IMR-90 (cell line): Measurements from ENCODE around the gene BCKDK. TPM values are rescaled to one million over a fixed set of nuclear protein-coding genes. Genes with fewer than 3 reads are reported as not detected.

Source experiments
- ATAC-seq: fragments of 200-7000 bp; cut with Tn5 transposase; 2 replicates; pipeline ENCODE4 v1.9.1; 2020; ENCODE audit warnings: low read depth, mild to moderate bottlenecking, moderate library complexity
- BruUV-seq: library from RNA; stranded (reverse); fragments of 400-500 nt; replicated peaks from 2 replicates; lab custom pipeline; 2021; lab: Mats Ljungman, UMichigan
- CTCF ChIA-PET: fragments of 300-600 bp; formaldehyde crosslinking; extraction: SDS; loops from one replicate; lab custom pipeline; 2021; ENCODE audit warnings: antibody characterized with exemption; lab: Yijun Ruan, JAX
- POLR2A ChIA-PET: fragments of 300-600 bp; sonication (Branson Sonifier 250); formaldehyde crosslinking; loops from one replicate; lab custom pipeline; 2022; ENCODE audit warnings: antibody characterized with exemption; ENCODE audit not compliant: unreplicated experiment; lab: Charles Lee
- DNase-seq: peaks from one replicate; pipeline ENCODE4 v3.0.0; 2013
- H2AFZ ChIP-seq: replicated peaks from 2 replicates; pipeline ENCODE3; 2013; ENCODE audit warnings: low read length, mild to moderate bottlenecking; ENCODE audit not compliant: poor library complexity
- H2AK5ac ChIP-seq: 2 replicates; pipeline ENCODE4 v1.6.1; 2013; ENCODE audit warnings: low read depth, low read length, inconsistent platforms
- H2AK9ac ChIP-seq: replicated peaks from 2 replicates; pipeline ENCODE3; 2013; ENCODE audit warnings: mild to moderate bottlenecking, low read depth, low read length, moderate library complexity; ENCODE audit not compliant: poor library complexity
- H2BK120ac ChIP-seq: 2 replicates; pipeline ENCODE4 v1.6.1; 2013; ENCODE audit warnings: low read depth, low read length, inconsistent platforms
- H2BK15ac ChIP-seq: 3 replicates; pipeline ENCODE4 v1.6.1; 2013; ENCODE audit warnings: low read depth, low read length, inconsistent platforms
- H2BK20ac ChIP-seq: 2 replicates; pipeline ENCODE4 v1.6.1; 2013; ENCODE audit warnings: low read depth, mild to moderate bottlenecking, inconsistent platforms, low read length, moderate library complexity
- H2BK5ac ChIP-seq: 2 replicates; pipeline ENCODE4 v1.6.1; 2013; ENCODE audit warnings: mild to moderate bottlenecking, low read depth, low read length, inconsistent platforms; ENCODE audit not compliant: poor library complexity, severe bottlenecking
- H3K14ac ChIP-seq: replicated peaks from 2 replicates; pipeline ENCODE4 v1.6.1; 2013; ENCODE audit warnings: low read depth, low read length, inconsistent platforms
- H3K18ac ChIP-seq: 2 replicates; pipeline ENCODE4 v1.6.1; 2013; ENCODE audit warnings: low read depth, low read length, control low read depth
- H3K23ac ChIP-seq: 2 replicates; pipeline ENCODE4 v1.6.1; 2013; ENCODE audit warnings: low read depth, low read length, inconsistent platforms
- H3K27ac ChIP-seq: 2 replicates; pipeline ENCODE4 v1.5.1; 2013; ENCODE audit warnings: mild to moderate bottlenecking, control low read depth, low read length; ENCODE audit not compliant: insufficient read depth
- H3K27me3 ChIP-seq: 2 replicates; pipeline ENCODE4 v1.6.1; 2013; ENCODE audit warnings: low read length; ENCODE audit not compliant: control insufficient read depth, insufficient read depth
- H3K36me3 ChIP-seq: 2 replicates; pipeline ENCODE4 v1.6.1; 2013; ENCODE audit warnings: low read length, mixed read lengths; ENCODE audit not compliant: control insufficient read depth, insufficient read depth
- H3K4ac ChIP-seq: 2 replicates; pipeline ENCODE4 v1.6.1; 2013; ENCODE audit warnings: low read depth, low read length, inconsistent platforms
- H3K4me1 ChIP-seq: 2 replicates; pipeline ENCODE4 v1.6.1; 2013; ENCODE audit warnings: low read length, mixed read lengths; ENCODE audit not compliant: control insufficient read depth, insufficient read depth
- H3K4me2 ChIP-seq: 2 replicates; pipeline ENCODE4 v1.6.1; 2013; ENCODE audit warnings: low read depth, mild to moderate bottlenecking, control low read depth, low read length, moderate library complexity
- H3K4me3 ChIP-seq: 2 replicates; pipeline ENCODE4 v1.5.1; 2013; ENCODE audit warnings: low read depth, mild to moderate bottlenecking, control low read depth, low read length, moderate library complexity; ENCODE audit not compliant: insufficient read depth
- H3K56ac ChIP-seq: 2 replicates; pipeline ENCODE4 v1.6.1; 2013; ENCODE audit warnings: low read length, inconsistent platforms; ENCODE audit not compliant: insufficient read depth; ENCODE audit errors: extremely low read depth
- H3K79me1 ChIP-seq, 2 experiments: 2 replicates each; pipeline ENCODE4 v1.6.1; 2013; ENCODE audit warnings: low read length in 2 of 2, inconsistent platforms in 1 of 2, low read depth in 1 of 2
- H3K9ac ChIP-seq: 2 replicates; pipeline ENCODE4 v1.6.1; 2013; ENCODE audit warnings: low read depth, low read length, control low read depth
- H3K9me1 ChIP-seq: 2 replicates; pipeline ENCODE4 v1.6.1; 2013; ENCODE audit warnings: low read length, inconsistent platforms; ENCODE audit not compliant: insufficient read depth
- H3K9me3 ChIP-seq: 2 replicates; pipeline ENCODE4 v1.6.1; 2013; ENCODE audit warnings: low read length; ENCODE audit not compliant: control insufficient read depth, insufficient read depth
- H4K20me1 ChIP-seq: 2 replicates; pipeline ENCODE4 v1.6.1; 2013; ENCODE audit warnings: low read length, inconsistent platforms; ENCODE audit not compliant: insufficient read depth
- H4K5ac ChIP-seq: 2 replicates; pipeline ENCODE4 v1.6.1; 2013; ENCODE audit warnings: mild to moderate bottlenecking, low read depth, low read length, control low read depth
- H4K8ac ChIP-seq, 2 experiments: 2 replicates each; pipeline ENCODE4 v1.6.1; 2013; ENCODE audit warnings: low read depth in 2 of 2, low read length in 2 of 2, control low read depth in 1 of 2, inconsistent platforms in 1 of 2
- H4K91ac ChIP-seq: 2 replicates; pipeline ENCODE4 v1.6.1; 2013; ENCODE audit warnings: low read depth, low read length, inconsistent platforms; ENCODE audit not compliant: insufficient read depth
- ELK1 ChIP-seq: fragments of 150-350 bp; IDR thresholded peaks from 2 replicates; pipeline ENCODE4 v1.6.1; 2016; ENCODE audit warnings: low read depth, mild to moderate bottlenecking, low read length, moderate library complexity, borderline replicate concordance
- POLR2A ChIP-seq: IDR thresholded peaks from 2 replicates; pipeline ENCODE4 v1.6.1; 2012; ENCODE audit warnings: mild to moderate bottlenecking, low read depth, low read length
- RAD21 ChIP-seq: IDR thresholded peaks from 2 replicates; pipeline ENCODE4 v1.6.1; 2012; ENCODE audit warnings: low read length, improper control_type of control experiment
- WGBS, 2 experiments: methylation state at CpG; one replicate each; pipeline versions ENCODE4 v1.1.5 to v1.1.7; 2013; ENCODE audit warnings: missing lambda C conversion rate in 2 of 2; ENCODE audit not compliant: insufficient read length in 1 of 2; ENCODE audit errors: extremely low coverage in 2 of 2; 5-methylcytosine and 5-hydroxymethylcytosine counted together
- dilution Hi-C: fragments of 300-500 bp; cut with HindIII; formaldehyde crosslinking; loops from one replicate; pipeline ENCODE4 v1.14.3; 2018; ENCODE audit warnings: low sequenced_read_pairs; ENCODE audit not compliant: unreplicated experiment
- in situ Hi-C: fragments of 300-500 bp; cut with MboI; formaldehyde crosslinking; loops from 3 replicates; pipeline ENCODE4 v1.14.3; 2019; ENCODE audit warnings: low sequenced_read_pairs, inconsistent platforms, mixed read lengths
- intact Hi-C: fragments of 100-400 bp; cut with micrococcal nuclease; formaldehyde crosslinking; loops from 2 replicates; pipeline ENCODE4 v1.10.0; 2022
- polyA plus RNA-seq, 3 experiments: library from polyadenylated mRNA; depleted of rRNA; stranded (reverse); fragments of >200 nt; gene quantifications; 2 replicates each; pipeline ENCODE4 v1.2.3, GENCODE V29; 2012; ENCODE audit warnings: low replicate concordance in 1 of 3
- total RNA-seq: library from RNA; depleted of rRNA; stranded (reverse); fragments of >200 nt; gene quantifications from 2 replicates; pipeline ENCODE4 v1.2.3, GENCODE V29; 2012
- TF ChIP-seq, protein P1 (sequence below): conservative IDR thresholded peaks from 2 replicates; pipeline ENCODE4 v1.5.1; 2012; ENCODE audit warnings: mild to moderate bottlenecking, low read depth, low read length, improper control_type of control experiment

The BCKDK gene
- total and polyA plus RNA-seq, 2 of the 4 experiments (the other 2 are of a cell fraction) = 26.0 to 79.3 TPM

- 0 out of 2 replicates have a peak, but pooled peaks cover 3% of the 10 kb centered on the region for H3K9me1 ChIP-seq
- no peak overlapping the region for H2BK5ac ChIP-seq
- H3K14ac ChIP-seq = no peak overlapping the region
- peaks cover 37% of the 10 kb centered on the region for H3K36me3 ChIP-seq
- H3K4me3 ChIP-seq = no peak overlapping the region
- no peak overlapping the region for H2BK15ac ChIP-seq
- ChIA-PET POLR2A (interaction anchor here (0.6 kb wide), 1 partner anchor 11 kb away, joined by 4 read pairs; the partner anchor contains the start of gene KAT8), CTCF (interaction anchor here (1.5 kb wide), 1 partner anchor 13 kb away, joined by 4 read pairs; no protein-coding TSS in a partner anchor)
- H3K56ac ChIP-seq = no peak overlapping the region
- no peak overlapping the region for H3K4ac ChIP-seq
- dilution Hi-C loops (no loop called here), intact Hi-C loops (no loop called here), in situ Hi-C loops (no loop called here)
- no peak overlapping the region for H4K8ac ChIP-seq
- no peaks in the 10 kb centered on the region for H3K9me3 ChIP-seq
- no peak overlapping the region for H2AK9ac ChIP-seq
- no peak overlapping the region for H2AFZ ChIP-seq
- no peak overlapping the region for H3K27ac ChIP-seq
- no peaks in the 10 kb centered on the region; a peak in 1 of 4 replicates for H3K79me1 ChIP-seq
- H3K27me3 ChIP-seq = no peaks in the 10 kb centered on the region
- H3K9ac ChIP-seq = no peak overlapping the region
- WGBS, 2 experiments = 86% methylated on average over 4 of the region's 14 CpGs; no CpG with 5 or more reads in 1 of the 2 experiments
- no peaks in the 10 kb centered on the region for H4K20me1 ChIP-seq
- no peak overlapping the region for H3K4me2 ChIP-seq
- TF ChIP-seq ELK1 (no peak), RAD21 (no peak), POLR2A (no peak)
- TF ChIP-seq, protein P1, sequence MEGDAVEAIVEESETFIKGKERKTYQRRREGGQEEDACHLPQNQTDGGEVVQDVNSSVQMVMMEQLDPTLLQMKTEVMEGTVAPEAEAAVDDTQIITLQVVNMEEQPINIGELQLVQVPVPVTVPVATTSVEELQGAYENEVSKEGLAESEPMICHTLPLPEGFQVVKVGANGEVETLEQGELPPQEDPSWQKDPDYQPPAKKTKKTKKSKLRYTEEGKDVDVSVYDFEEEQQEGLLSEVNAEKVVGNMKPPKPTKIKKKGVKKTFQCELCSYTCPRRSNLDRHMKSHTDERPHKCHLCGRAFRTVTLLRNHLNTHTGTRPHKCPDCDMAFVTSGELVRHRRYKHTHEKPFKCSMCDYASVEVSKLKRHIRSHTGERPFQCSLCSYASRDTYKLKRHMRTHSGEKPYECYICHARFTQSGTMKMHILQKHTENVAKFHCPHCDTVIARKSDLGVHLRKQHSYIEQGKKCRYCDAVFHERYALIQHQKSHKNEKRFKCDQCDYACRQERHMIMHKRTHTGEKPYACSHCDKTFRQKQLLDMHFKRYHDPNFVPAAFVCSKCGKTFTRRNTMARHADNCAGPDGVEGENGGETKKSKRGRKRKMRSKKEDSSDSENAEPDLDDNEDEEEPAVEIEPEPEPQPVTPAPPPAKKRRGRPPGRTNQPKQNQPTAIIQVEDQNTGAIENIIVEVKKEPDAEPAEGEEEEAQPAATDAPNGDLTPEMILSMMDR = no peak
- no peak overlapping the region for H2AK5ac ChIP-seq
- H4K5ac ChIP-seq = no peak overlapping the region
- no peak overlapping the region for H4K91ac ChIP-seq
- H2BK20ac ChIP-seq = no peak overlapping the region
- H2BK120ac ChIP-seq = no peak overlapping the region
- no peaks in the 10 kb centered on the region for H3K4me1 ChIP-seq
- DNase-seq (no peak), ATAC-seq (no peak)
- H3K23ac ChIP-seq = no peak overlapping the region
- no peak overlapping the region for H3K18ac ChIP-seq
- no TSS peak for BruUV-seq
Measured at GRCh38 chr16:31128711-31129567, 20.8 kb downstream of the BCKDK start.
